ENCODE results near the gene SRPX. TPM values are rescaled to one million over a fixed set of nuclear protein-coding genes. Genes with fewer than 3 reads are reported as not detected.

The SRPX gene
- total RNA-seq, 1 donor from 2014 or later: 1.8 TPM

GRCh38 chrX:38249965-38250364, 29.3 kb upstream of the SRPX start:
- H3K4me1 Mint-ChIP-seq (ENCODE audit: low read depth): peaks cover 5% of the 10 kb centered on the region
- no peak for DNase-seq (ENCODE audit: low spot score, unreplicated experiment)
- H3K9me3 Mint-ChIP-seq (ENCODE audit: low read depth): peaks cover 17% of the 10 kb centered on the region
- no peaks in the 10 kb centered on the region for H3K27me3 Mint-ChIP-seq
- H3K27ac Mint-ChIP-seq: no peak overlapping the region
- H3K4me3 Mint-ChIP-seq (ENCODE audit: low read depth): no peak overlapping the region
- no peak for TF ChIP-seq CTCF (IDR thresholded peaks at IDR 0.05; ENCODE audit: unreplicated experiment)
- H3K36me3 Mint-ChIP-seq (ENCODE audit: insufficient read depth): no peaks in the 10 kb centered on the region

DNA sequence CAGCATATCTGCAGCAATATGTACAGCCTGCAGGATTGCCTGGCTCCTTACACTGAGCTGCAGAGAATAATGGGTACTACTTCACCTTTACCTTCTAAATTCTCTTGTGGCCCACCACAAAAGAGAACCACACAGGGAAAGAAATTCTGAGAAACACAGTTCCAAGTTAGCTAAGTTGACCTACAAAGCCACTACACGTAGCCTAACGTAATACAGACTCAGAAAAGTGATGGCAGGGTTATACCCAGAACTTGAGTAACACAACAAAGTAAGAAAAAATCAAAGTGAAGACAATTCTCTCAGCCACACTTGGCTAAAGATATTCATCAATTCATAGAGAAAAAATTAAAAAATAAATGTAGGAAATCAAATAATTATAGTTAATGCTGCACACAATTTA, 26.4 kb upstream of the SRPX start:
- Mint-ChIP-seq H3K27ac (no peak overlapping the region), H3K4me3 (ENCODE audit: low read depth) (no peak overlapping the region), H3K9me3 (ENCODE audit: low read depth) (peaks cover 20% of the 10 kb centered on the region), H3K4me1 (ENCODE audit: low read depth) (peaks cover 2% of the 10 kb centered on the region), H3K36me3 (ENCODE audit: insufficient read depth) (no peaks in the 10 kb centered on the region), H3K27me3 (no peaks in the 10 kb centered on the region)
- TF ChIP-seq CTCF (IDR thresholded peaks at IDR 0.05; ENCODE audit: unreplicated experiment): no peak
- DNase-seq (ENCODE audit: low spot score, unreplicated experiment): no peak

DNA sequence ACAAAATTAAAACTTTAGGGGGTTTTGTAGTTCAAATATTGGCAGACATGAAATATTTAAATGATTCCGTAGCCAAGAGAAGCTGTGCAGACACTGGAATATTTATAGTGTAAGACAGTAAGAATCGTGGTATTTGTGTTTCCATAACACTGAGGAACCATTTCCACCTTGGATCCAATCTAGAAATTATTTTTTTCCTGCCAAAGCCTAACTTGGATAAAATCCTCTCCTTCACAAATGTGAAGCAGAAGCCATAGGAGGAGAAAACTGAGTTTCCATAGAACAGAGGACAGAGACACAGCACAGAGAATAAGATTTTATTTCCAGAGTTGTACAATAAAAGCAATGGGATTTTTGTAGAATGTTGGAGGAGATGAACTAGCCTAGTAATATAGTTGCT, 19.9 kb upstream of the SRPX start:
- DNase-seq (ENCODE audit: low spot score, unreplicated experiment): no peak
- Mint-ChIP-seq H3K9me3 (ENCODE audit: low read depth) (peaks cover 12% of the 10 kb centered on the region), H3K27me3 (no peaks in the 10 kb centered on the region), H3K36me3 (ENCODE audit: insufficient read depth) (no peaks in the 10 kb centered on the region), H3K4me1 (ENCODE audit: low read depth) (no peaks in the 10 kb centered on the region), H3K4me3 (ENCODE audit: low read depth) (no peak overlapping the region), H3K27ac (no peak overlapping the region)
- no peak for TF ChIP-seq CTCF (IDR thresholded peaks at IDR 0.05; ENCODE audit: unreplicated experiment)

GRCh38 chrX:38236901-38237615, 16.4 kb upstream of the SRPX start:
- H3K4me3 Mint-ChIP-seq (ENCODE audit: low read depth): no peak overlapping the region
- no peaks in the 10 kb centered on the region for H3K4me1 Mint-ChIP-seq (ENCODE audit: low read depth)
- DNase-seq (ENCODE audit: low spot score, unreplicated experiment): no peak
- no peak overlapping the region for H3K27ac Mint-ChIP-seq
- H3K36me3 Mint-ChIP-seq (ENCODE audit: insufficient read depth): no peaks in the 10 kb centered on the region
- no peak for TF ChIP-seq CTCF (IDR thresholded peaks at IDR 0.05; ENCODE audit: unreplicated experiment)
- H3K27me3 Mint-ChIP-seq: no peaks in the 10 kb centered on the region
- peaks cover 19% of the 10 kb centered on the region for H3K9me3 Mint-ChIP-seq (ENCODE audit: low read depth)

- peaks cover 23% of the 10 kb centered on the region for H3K9me3 Mint-ChIP-seq (ENCODE audit: low read depth)
- H3K4me1 Mint-ChIP-seq (ENCODE audit: low read depth): no peaks in the 10 kb centered on the region
- H3K27ac Mint-ChIP-seq: no peak overlapping the region
- H3K27me3 Mint-ChIP-seq: no peaks in the 10 kb centered on the region
- no peaks in the 10 kb centered on the region for H3K36me3 Mint-ChIP-seq (ENCODE audit: insufficient read depth)
- H3K4me3 Mint-ChIP-seq (ENCODE audit: low read depth): no peak overlapping the region
- TF ChIP-seq CTCF (IDR thresholded peaks at IDR 0.05; ENCODE audit: unreplicated experiment): no peak
- no peak for DNase-seq (ENCODE audit: low spot score, unreplicated experiment)
Measured at GRCh38 chrX:38233891-38234667, 13.4 kb upstream of the SRPX start.

All from progenitor cell of endocrine pancreas (in vitro differentiated cells).